ENCODE data around the gene SLC7A1. TPM values are rescaled to one million over a fixed set of nuclear protein-coding genes. Genes with fewer than 3 reads are reported as not detected.

Gene SLC7A1
- total and polyA plus RNA-seq, 2 of the 8 experiments (the other 6 are each of a cell fraction or from before 2014, with no cell fraction given), result 26.8 to 114 TPM

GRCh38 chr13:29593605-29594297 is 1.7 kb downstream of the SLC7A1 start (continued):
- TF ChIP-seq USF2 (IDR thresholded peaks at IDR 0.05; ENCODE audit: low read length) (no peak), CHD2 (IDR thresholded peaks at IDR 0.05; ENCODE audit: low read length) (no peak)

All from H1 (cell line).